Pancreas (tissue), 10 donors: Measurements from ENCODE around the gene NUDT13. TPM values are rescaled to one million over a fixed set of nuclear protein-coding genes. Genes with fewer than 3 reads are reported as not detected.

Experiments used
- ATAC-seq, 4 donors: fragments of 200-7000 bp; cut with Tn5 transposase; one replicate each; pipeline versions ENCODE4 v1.8.0 to v1.9.1; 2020; ENCODE audit warnings: mild to moderate bottlenecking in 4 of 4, moderate library complexity in 4 of 4
- DNase-seq, 6 donors: peaks; one replicate each; pipeline ENCODE4 v3.0.0-alpha.2; 2020
- FAIRE-seq: peaks from 2 replicates; lab custom pipeline; 2012; peaks lifted over from hg19 to GRCh38; lab: Jason Lieb, UNC
- H3K27ac ChIP-seq, 4 donors: fragments of 200-600 bp; sonication (generic); 1 replicate in 3 of 4; 2 replicates in 1 of 4; pipeline versions ENCODE4 v1.5.0 to v1.8.0; 2020
- H3K27me3 ChIP-seq, 4 donors: fragments of 200-600 bp; one replicate each; pipeline ENCODE4 v1.8.0; 2021
- H3K36me3 ChIP-seq, 3 donors: fragments of 200-600 bp; sonication (generic) in 1 of 3; one replicate each; pipeline versions ENCODE4 v1.5.0 to v1.8.0; 2020 to 2021
- H3K4me1 ChIP-seq, 3 donors: fragments of 200-600 bp; one replicate each; pipeline ENCODE4 v1.8.0; 2021
- H3K4me3 ChIP-seq, 4 donors: fragments of 200-600 bp; sonication (generic) in 2 of 4; one replicate each; pipeline versions ENCODE4 v1.5.0 to v1.8.0; 2020 to 2021
- H3K9me3 ChIP-seq, 4 donors: fragments of 200-600 bp; one replicate each; pipeline ENCODE4 v1.8.0; 2021
- WGBS, 2 donors: extraction: QIAGEN DNeasy Blood & Tissue Kit; methylation state at CpG; one replicate each; pipeline ENCODE4 v1.1.7; 2013; 5-methylcytosine and 5-hydroxymethylcytosine counted together
- intact Hi-C, 3 donors: fragments of 100-400 bp; cut with DNase I; formaldehyde crosslinking; loops; one replicate each; pipeline versions ENCODE4 v1.11.1 to v1.14.2; 2022
- polyA plus RNA-seq, 2 donors: library from polyadenylated mRNA; stranded (reverse); fragments of 200-250 nt; gene quantifications; one replicate each; pipeline ENCODE4 v1.2.3, GENCODE V29; 2013
- total RNA-seq, 6 donors: library from RNA; stranded (reverse); fragmentation: NEBNext Ultra II Directional in 4 of 6; extraction: Animal tissue kit (Norgen Biotek cat#: 25700) in 4 of 6; gene quantifications; one replicate each; pipeline versions ENCODE4 v1.2.1 to v1.2.4, GENCODE V29; 2021 to 2023
- TF ChIP-seq, protein P1 (sequence below), 4 donors: fragments of 200-600 bp; sonication (generic) in 3 of 4; IDR thresholded peaks; one replicate each; pipeline versions ENCODE4 v1.5.0 to v1.8.0; 2021; ENCODE audit warnings: antibody characterized with exemption in 4 of 4
- donor health status: healthy with polysubstance abuse.
- donor health status: DM: no; HTN: no; CAD: no; lungs with moderate emphysema.
- donor health status: DM: no; HTN: no; CAD: no.
- donor health status: control.
- donor health status: control.
- donor health status: Bipolar disorder and iron deficiency.
- donor health status: DM: yes; HTN: yes; CAD: no.
- donor health status: DM: no; HTN: no; CAD: no.
- donor health status: DM: no; HTN: no; CAD: no.
- donor health status: DM: yes; HTN: yes; CAD: no.

The NUDT13 gene
- total and polyA plus RNA-seq, 8 donors: 0.95 to 2.4 (median 1.3) TPM

DNA sequence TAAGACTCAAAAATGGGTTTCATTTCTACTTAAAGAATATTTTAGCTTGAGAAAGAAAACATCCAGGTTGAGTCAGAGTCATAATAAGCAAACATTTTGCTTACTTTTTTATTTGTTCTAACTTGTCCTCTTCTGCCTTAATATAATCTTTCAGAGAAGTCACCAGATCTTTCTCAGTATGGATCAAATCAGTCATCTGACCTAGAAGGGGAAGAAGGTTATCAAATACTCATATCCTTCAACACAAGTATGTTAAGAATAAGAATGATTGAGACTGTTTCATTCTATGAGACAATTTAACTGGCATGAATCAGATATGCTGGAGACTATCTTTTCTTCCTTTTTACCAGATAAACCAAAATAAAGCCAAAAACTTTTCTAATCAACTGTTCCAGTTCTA lies 36.6 kb upstream of the NUDT13 start:
- FAIRE-seq: no peak
- no peak for DNase-seq
- TF ChIP-seq, protein P1, sequence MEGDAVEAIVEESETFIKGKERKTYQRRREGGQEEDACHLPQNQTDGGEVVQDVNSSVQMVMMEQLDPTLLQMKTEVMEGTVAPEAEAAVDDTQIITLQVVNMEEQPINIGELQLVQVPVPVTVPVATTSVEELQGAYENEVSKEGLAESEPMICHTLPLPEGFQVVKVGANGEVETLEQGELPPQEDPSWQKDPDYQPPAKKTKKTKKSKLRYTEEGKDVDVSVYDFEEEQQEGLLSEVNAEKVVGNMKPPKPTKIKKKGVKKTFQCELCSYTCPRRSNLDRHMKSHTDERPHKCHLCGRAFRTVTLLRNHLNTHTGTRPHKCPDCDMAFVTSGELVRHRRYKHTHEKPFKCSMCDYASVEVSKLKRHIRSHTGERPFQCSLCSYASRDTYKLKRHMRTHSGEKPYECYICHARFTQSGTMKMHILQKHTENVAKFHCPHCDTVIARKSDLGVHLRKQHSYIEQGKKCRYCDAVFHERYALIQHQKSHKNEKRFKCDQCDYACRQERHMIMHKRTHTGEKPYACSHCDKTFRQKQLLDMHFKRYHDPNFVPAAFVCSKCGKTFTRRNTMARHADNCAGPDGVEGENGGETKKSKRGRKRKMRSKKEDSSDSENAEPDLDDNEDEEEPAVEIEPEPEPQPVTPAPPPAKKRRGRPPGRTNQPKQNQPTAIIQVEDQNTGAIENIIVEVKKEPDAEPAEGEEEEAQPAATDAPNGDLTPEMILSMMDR (IDR thresholded peaks at IDR 0.05): no peak
- H3K36me3 ChIP-seq: peaks cover 0 to 9% (median 0%) of the 10 kb centered on the region in 3 donors
- intact Hi-C loops: no loop called here
- no peak overlapping the region for H3K4me3 ChIP-seq
- no peaks in the 10 kb centered on the region for H3K27me3 ChIP-seq
- H3K4me1 ChIP-seq: peaks cover 0 to 6% (median 0%) of the 10 kb centered on the region in 3 donors
- no peak overlapping the region for H3K27ac ChIP-seq
- H3K9me3 ChIP-seq: no peaks in the 10 kb centered on the region
- ATAC-seq: no peak

GRCh38 chr10:73075829-73076228 lies 34.4 kb upstream of the NUDT13 start:
- Histone ChIP-seq H3K27ac (no peak overlapping the region), H3K27me3 (no peaks in the 10 kb centered on the region), H3K4me3 (no peak overlapping the region), H3K36me3 (peaks cover 0 to 9% (median 0%) of the 10 kb centered on the region in 3 donors), H3K9me3 (no peaks in the 10 kb centered on the region), H3K4me1 (peaks cover 0 to 6% (median 0%) of the 10 kb centered on the region in 3 donors)
- ATAC-seq (no peak), FAIRE-seq (no peak), DNase-seq (no peak)
- intact Hi-C loops: no loop called here
- TF ChIP-seq, protein P1 (IDR thresholded peaks at IDR 0.05): no peak
- WGBS, 2 donors: 80 to 96% methylated on average over 3 of the region's 3 CpGs

- DNase-seq: peak in 1 of 6 donors; percentile 77
- intact Hi-C loops: no loop called here
- H3K27me3 ChIP-seq: no peaks in the 10 kb centered on the region
- H3K27ac ChIP-seq: peak overlapping the region in 2 of 4 donors; percentile 54 to 66
- H3K9me3 ChIP-seq: no peaks in the 10 kb centered on the region
- H3K4me3 ChIP-seq: no peak overlapping the region
- peaks cover 0 to 6% (median 0%) of the 10 kb centered on the region in 3 donors for H3K4me1 ChIP-seq
- no peak for FAIRE-seq
- 63 to 76% methylated on average over 6 of the region's 6 CpGs for WGBS, 2 donors
- H3K36me3 ChIP-seq: peaks cover 0 to 9% (median 0%) of the 10 kb centered on the region in 3 donors
- ATAC-seq: peak in 3 of 4 donors; percentile 56 to 92 (median 90)
- TF ChIP-seq, protein P1 (IDR thresholded peaks at IDR 0.05): no peak
Observed at GRCh38 chr10:73076360-73077183, 33.7 kb upstream of the NUDT13 start.

DNA sequence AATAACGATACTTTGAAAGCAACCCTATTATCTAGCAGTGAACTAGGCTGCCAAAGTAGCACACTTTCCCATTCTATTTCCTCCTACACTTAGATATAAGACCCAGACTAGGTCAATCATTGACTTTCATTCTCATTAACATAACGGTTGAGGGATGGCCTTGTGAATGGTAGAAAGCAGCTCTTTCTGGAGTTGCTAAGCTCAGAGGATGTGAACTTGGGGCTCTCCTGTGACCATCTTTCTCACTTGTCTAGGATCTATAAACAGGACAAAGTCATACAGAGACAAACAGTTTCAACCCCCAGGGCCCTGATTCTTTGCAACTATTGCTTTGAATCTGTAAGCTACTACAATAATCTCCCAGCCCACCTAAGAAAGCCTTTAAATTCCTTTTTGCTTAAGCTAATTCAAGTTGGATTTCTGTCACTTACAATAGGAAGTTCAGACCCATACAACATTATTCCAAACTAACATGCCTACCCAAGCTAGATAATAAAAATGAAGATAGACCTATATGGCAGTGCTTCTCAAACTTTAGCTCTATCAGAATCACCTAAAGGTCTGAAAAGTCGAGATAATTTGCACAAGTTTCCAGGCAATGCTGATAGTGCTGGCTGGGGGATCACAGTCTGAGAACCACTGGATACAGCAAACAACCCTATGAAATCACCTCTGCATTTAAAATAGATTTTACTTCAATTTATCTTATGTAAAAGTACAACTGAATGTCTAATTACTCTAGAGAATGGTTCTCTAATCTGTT lies 30.3 kb upstream of the NUDT13 start:
- no peak overlapping the region for H3K27ac ChIP-seq
- FAIRE-seq (no peak), ATAC-seq (peak in 2 of 4 donors; percentile 28 to 42), DNase-seq (no peak)
- intact Hi-C loops: no loop called here
- no peaks in the 10 kb centered on the region for H3K36me3 ChIP-seq
- H3K4me3 ChIP-seq: no peak overlapping the region
- 40 to 44% methylated on average over 3 of the region's 3 CpGs for WGBS, 2 donors
- no peaks in the 10 kb centered on the region for H3K27me3 ChIP-seq
- H3K9me3 ChIP-seq: no peaks in the 10 kb centered on the region
- peaks cover 0 to 6% (median 0%) of the 10 kb centered on the region in 3 donors for H3K4me1 ChIP-seq
- TF ChIP-seq, protein P1 (IDR thresholded peaks at IDR 0.05): no peak
